C4-2B (cell line): ENCODE measurements around the gene TMEM14C.

ENCODE experiments used
- ZFX ChIP-seq: fragments of 450-650 bp; IDR thresholded peaks from 2 replicates; pipeline ENCODE4 v1.6.1; 2017
- TF ChIP-seq, protein P1 (sequence below): fragments of 450-650 bp; conservative IDR thresholded peaks from 2 replicates; pipeline ENCODE4 v1.5.1; 2017; ENCODE audit warnings: mild to moderate bottlenecking

DNA sequence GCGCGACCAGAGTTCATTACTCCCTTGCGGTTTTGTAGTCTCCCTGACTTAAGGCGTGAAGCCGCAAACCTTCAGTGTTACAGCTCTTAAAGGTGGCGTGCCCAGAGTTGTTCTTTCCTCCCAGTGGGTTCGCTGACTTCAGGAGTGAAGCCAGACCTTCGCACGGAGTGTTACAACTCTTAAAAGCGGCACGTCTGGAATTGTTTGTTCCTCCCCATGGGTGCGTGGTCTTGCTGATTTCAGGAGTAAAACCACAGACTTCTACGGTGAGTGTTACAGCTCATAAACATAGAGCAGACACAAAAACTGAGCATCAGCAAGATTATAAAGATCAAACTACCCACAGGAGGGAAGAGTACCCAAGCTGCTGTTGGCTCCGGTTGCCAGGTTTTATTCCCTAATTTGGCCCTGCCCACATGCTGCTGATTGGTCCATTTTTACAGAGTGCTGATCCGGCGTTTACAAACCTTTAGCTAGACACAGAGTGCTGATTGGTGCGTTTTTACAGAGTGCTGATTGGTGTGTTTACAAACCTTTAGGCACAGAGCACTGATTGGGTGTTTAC lies 10.4 kb downstream of the TMEM14C start:
- TF ChIP-seq, protein P1, sequence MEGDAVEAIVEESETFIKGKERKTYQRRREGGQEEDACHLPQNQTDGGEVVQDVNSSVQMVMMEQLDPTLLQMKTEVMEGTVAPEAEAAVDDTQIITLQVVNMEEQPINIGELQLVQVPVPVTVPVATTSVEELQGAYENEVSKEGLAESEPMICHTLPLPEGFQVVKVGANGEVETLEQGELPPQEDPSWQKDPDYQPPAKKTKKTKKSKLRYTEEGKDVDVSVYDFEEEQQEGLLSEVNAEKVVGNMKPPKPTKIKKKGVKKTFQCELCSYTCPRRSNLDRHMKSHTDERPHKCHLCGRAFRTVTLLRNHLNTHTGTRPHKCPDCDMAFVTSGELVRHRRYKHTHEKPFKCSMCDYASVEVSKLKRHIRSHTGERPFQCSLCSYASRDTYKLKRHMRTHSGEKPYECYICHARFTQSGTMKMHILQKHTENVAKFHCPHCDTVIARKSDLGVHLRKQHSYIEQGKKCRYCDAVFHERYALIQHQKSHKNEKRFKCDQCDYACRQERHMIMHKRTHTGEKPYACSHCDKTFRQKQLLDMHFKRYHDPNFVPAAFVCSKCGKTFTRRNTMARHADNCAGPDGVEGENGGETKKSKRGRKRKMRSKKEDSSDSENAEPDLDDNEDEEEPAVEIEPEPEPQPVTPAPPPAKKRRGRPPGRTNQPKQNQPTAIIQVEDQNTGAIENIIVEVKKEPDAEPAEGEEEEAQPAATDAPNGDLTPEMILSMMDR, result no peak
- TF ChIP-seq ZFX, result no peak
